B cell (primary cell): ENCODE results near the gene PPP1R16B. TPM values are rescaled to one million over a fixed set of nuclear protein-coding genes. Genes with fewer than 3 reads are reported as not detected.

Source experiments
- ATAC-seq: fragments of 200-7000 bp; cut with Tn5 transposase; one replicate; pipeline ENCODE4 v1.10.0; 2021; ENCODE audit warnings: low read depth, mild to moderate bottlenecking, moderate number of reproducible peaks, moderate library complexity
- CTCF ChIA-PET: fragments of 350-600 bp; sonication (Branson Sonifier 250); formaldehyde crosslinking; loops from one replicate; lab custom pipeline; 2021; ENCODE audit warnings: antibody characterized with exemption, inconsistent platforms; lab: Charles Lee
- POLR2A ChIA-PET: fragments of 350-600 bp; sonication (Branson Sonifier 250); formaldehyde crosslinking; loops from one replicate; lab custom pipeline; 2021; ENCODE audit warnings: antibody characterized with exemption; lab: Charles Lee
- DNase-seq: peaks from one replicate; pipeline ENCODE4 v3.0.0; 2013
- H2AFZ ChIP-seq: 2 replicates; pipeline ENCODE4 v1.6.1; 2012; ENCODE audit warnings: mild to moderate bottlenecking, low read depth, low read length; ENCODE audit not compliant: insufficient read depth, poor library complexity, severe bottlenecking
- H3K27ac ChIP-seq, 2 donors: 1 replicate in 1 of 2; 2 replicates in 1 of 2; pipeline ENCODE4 v1.5.1; 2012 to 2013; ENCODE audit warnings: low read length in 2 of 2, mild to moderate bottlenecking in 2 of 2, moderate library complexity in 1 of 2
- H3K27me3 ChIP-seq, 4 experiments: fragments of 200-600 bp in 1 of 4; sonication (generic) in 1 of 4; replicated peaks in 1 of 4; 1 replicate in 2 of 4; 2 replicates in 2 of 4; pipeline versions ENCODE4 v1.6.1 to v1.7.0; 2013 to 2016; ENCODE audit warnings: low read length in 3 of 4, mild to moderate bottlenecking in 2 of 4, mixed read lengths in 1 of 4, moderate library complexity in 1 of 4; ENCODE audit not compliant: insufficient read depth in 4 of 4, control insufficient read depth in 3 of 4; ENCODE audit errors: control extremely low read depth in 1 of 4
- H3K36me3 ChIP-seq, 2 experiments: replicated peaks in 1 of 2; 1 replicate in 1 of 2; 2 replicates in 1 of 2; pipeline versions ENCODE4 v1.6.1 to v1.7.1; 2013; ENCODE audit warnings: low read length in 1 of 2; ENCODE audit not compliant: insufficient read depth in 2 of 2, control insufficient read depth in 1 of 2; ENCODE audit errors: control extremely low read depth in 1 of 2, extremely low read depth in 1 of 2
- H3K4me1 ChIP-seq, 2 donors: fragments of 200-600 bp in 1 of 2; sonication (generic) in 1 of 2; 1 replicate in 1 of 2; 2 replicates in 1 of 2; pipeline versions ENCODE4 v1.5.1 to v1.6.1; 2013 to 2017; ENCODE audit warnings: low read length in 2 of 2; ENCODE audit not compliant: control insufficient read depth in 2 of 2, insufficient read depth in 2 of 2
- H3K4me2 ChIP-seq: replicated peaks from 2 replicates; pipeline ENCODE3; 2012; ENCODE audit warnings: mild to moderate bottlenecking, low read depth, low read length; ENCODE audit not compliant: poor library complexity, severe bottlenecking
- H3K4me3 ChIP-seq, 5 experiments: fragments of 200-600 bp in 1 of 5; sonication (generic) in 1 of 5; 1 replicate in 3 of 5; 2 replicates in 2 of 5; pipeline versions ENCODE4 v1.5.1 to v1.7.0; 2011 to 2016; ENCODE audit warnings: low read length in 4 of 5, mild to moderate bottlenecking in 4 of 5, low read depth in 2 of 5, control low read depth in 1 of 5, moderate library complexity in 1 of 5; ENCODE audit not compliant: insufficient read depth in 1 of 5; ENCODE audit errors: control extremely low read depth in 1 of 5, extremely low read depth in 1 of 5
- H3K79me2 ChIP-seq: fragments of 200-600 bp; sonication (generic); one replicate; pipeline ENCODE4 v1.6.0; 2016; ENCODE audit warnings: low read length; ENCODE audit not compliant: control insufficient read depth, insufficient read depth
- H3K9ac ChIP-seq: fragments of 200-600 bp; sonication (generic); 2 replicates; pipeline ENCODE4 v1.6.1; 2017; ENCODE audit warnings: mild to moderate bottlenecking, low read length, moderate library complexity
- H3K9me3 ChIP-seq, 3 donors: one replicate each; pipeline versions ENCODE4 v1.6.1 to v1.7.1; 2013; ENCODE audit warnings: low read length in 2 of 3; ENCODE audit not compliant: control insufficient read depth in 2 of 3, insufficient read depth in 1 of 3; ENCODE audit errors: control extremely low read depth in 1 of 3
- H4K20me1 ChIP-seq: 2 replicates; pipeline ENCODE4 v1.6.0; 2012; ENCODE audit warnings: mild to moderate bottlenecking, low read length; ENCODE audit not compliant: insufficient read depth, control insufficient read depth, poor library complexity, severe bottlenecking
- H3K27ac Mint-ChIP-seq: one replicate; pipeline ENCODE4 v1.8.0; 2021; ENCODE audit warnings: mixed read lengths
- H3K27me3 Mint-ChIP-seq: one replicate; pipeline ENCODE4 v1.8.0; 2021; ENCODE audit warnings: mixed read lengths
- H3K4me1 Mint-ChIP-seq: one replicate; pipeline ENCODE4 v1.8.0; 2021; ENCODE audit warnings: mixed read lengths
- H3K4me3 Mint-ChIP-seq: one replicate; pipeline ENCODE4 v1.8.0; 2021; ENCODE audit warnings: mixed read lengths
- H3K9me3 Mint-ChIP-seq: one replicate; pipeline ENCODE4 v1.8.0; 2022; ENCODE audit warnings: mixed read lengths; ENCODE audit not compliant: insufficient read depth
- EZH2 ChIP-seq: IDR thresholded peaks from 2 replicates; pipeline ENCODE4 v1.6.1; 2012; ENCODE audit warnings: borderline replicate concordance, low read depth, mild to moderate bottlenecking, moderate library complexity, low read length; ENCODE audit not compliant: insufficient read depth, poor library complexity, severe bottlenecking
- WGBS: methylation state at CpG from one replicate; pipeline ENCODE4 v1.1.5; 2013; ENCODE audit warnings: missing lambda C conversion rate; ENCODE audit not compliant: insufficient coverage; 5-methylcytosine and 5-hydroxymethylcytosine counted together
- intact Hi-C: fragments of 100-400 bp; cut with micrococcal nuclease; formaldehyde crosslinking; loops from one replicate; pipeline ENCODE4 v1.10.0; 2022
- polyA plus RNA-seq: library from polyadenylated mRNA; depleted of rRNA; stranded (reverse); fragments of >200 nt; gene quantifications from 2 replicates; pipeline ENCODE4 v1.2.3, GENCODE V29; 2012
- total RNA-seq, 2 donors: library from RNA; stranded (reverse); fragments of 120-200 nt in 1 of 2; gene quantifications; 1 replicate in 1 of 2; 2 replicates in 1 of 2; pipeline versions ENCODE4 v1.2.3 to v1.2.4, GENCODE V29; 2013 to 2022
- TF ChIP-seq, protein P1 (sequence below): fragments of 200-600 bp; IDR thresholded peaks from one replicate; pipeline ENCODE4 v1.8.0; 2022; ENCODE audit warnings: antibody characterized with exemption, mild to moderate bottlenecking

PPP1R16B gene
- total and polyA plus RNA-seq, 2 donors (not counting 1 experiment from before 2014, with no cell fraction given), result 58.8 to 108 TPM

DNA sequence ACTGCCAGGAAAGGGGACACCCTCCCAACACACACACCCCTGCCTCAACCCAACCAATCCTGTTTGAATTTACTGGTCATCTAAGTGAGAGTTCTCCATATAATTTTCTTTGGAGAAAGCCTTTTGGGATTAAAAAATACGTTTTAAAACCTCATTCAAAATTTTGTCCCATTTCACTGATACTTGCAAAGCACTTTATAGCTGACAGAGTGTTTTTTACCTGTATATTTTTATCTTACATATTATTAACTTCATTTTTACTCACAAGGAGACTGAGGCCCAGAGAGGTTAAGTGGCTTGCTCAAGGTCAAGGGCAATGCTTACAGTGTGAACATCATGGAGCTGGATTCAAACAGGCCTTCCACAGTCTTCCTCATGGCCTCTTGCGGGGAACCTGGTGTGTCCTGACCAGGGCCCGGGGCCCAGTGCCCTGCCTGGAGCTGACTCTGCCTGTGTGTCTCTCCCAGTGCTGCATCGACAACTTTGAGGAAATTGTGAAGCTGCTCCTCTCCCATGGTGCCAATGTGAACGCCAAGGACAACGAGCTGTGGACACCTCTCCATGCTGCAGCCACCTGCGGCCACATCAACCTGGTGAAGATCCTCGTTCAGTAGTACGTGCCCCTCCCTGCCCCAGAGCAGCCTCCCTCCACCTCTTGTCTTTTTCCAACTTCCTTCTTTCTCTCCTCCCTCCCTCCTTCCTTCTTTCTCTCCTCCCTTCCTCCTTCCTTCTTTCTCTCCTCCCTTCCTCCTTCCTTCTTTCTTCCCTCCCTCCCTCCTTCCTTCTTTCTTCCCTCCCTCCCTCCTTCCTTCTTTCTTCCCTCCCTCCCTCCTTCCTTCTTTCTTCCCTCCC, 89.8 kb downstream of the PPP1R16B start:
- POLR2A ChIA-PET, result interaction anchor here (0.6 kb wide), 1 partner anchor 140 kb away, joined by 3 read pairs; no protein-coding TSS in a partner anchor
- intact Hi-C loops, result no loop called here
- Histone ChIP-seq H3K36me3 (peaks cover 2 to 65% of the 10 kb centered on the region in 2 experiments), H3K4me2 (no peak overlapping the region), H3K9ac (no peak overlapping the region), H3K27me3 (no peaks in the 10 kb centered on the region), H2AFZ (no peak overlapping the region), H3K27ac (peak overlapping the region in 1 of 2 donors; percentile 53), H3K79me2 (peaks cover 86% of the 10 kb centered on the region), H3K9me3 (peaks cover 0 to 4% (median 4%) of the 10 kb centered on the region in 3 donors), H3K4me3 (no peak overlapping the region), H3K4me1 (peaks cover 22 to 41% of the 10 kb centered on the region in 2 donors), H4K20me1 (peaks cover 37% of the 10 kb centered on the region)
- H3K9me3 Mint-ChIP-seq, result no peaks in the 10 kb centered on the region
- no peak for DNase-seq
- CTCF ChIA-PET, result interaction anchor here (0.9 to 11.0 kb wide), 20 partner anchors 9 to 236 kb away, joined by 3 to 141 read pairs (median 6); partner anchors contain the start of genes ACTR5, DHX35 and PPP1R16B
- H3K27me3 Mint-ChIP-seq, result no peaks in the 10 kb centered on the region
- no peak overlapping the region for H3K4me3 Mint-ChIP-seq
- ATAC-seq, result no peak
- TF ChIP-seq, protein P1, sequence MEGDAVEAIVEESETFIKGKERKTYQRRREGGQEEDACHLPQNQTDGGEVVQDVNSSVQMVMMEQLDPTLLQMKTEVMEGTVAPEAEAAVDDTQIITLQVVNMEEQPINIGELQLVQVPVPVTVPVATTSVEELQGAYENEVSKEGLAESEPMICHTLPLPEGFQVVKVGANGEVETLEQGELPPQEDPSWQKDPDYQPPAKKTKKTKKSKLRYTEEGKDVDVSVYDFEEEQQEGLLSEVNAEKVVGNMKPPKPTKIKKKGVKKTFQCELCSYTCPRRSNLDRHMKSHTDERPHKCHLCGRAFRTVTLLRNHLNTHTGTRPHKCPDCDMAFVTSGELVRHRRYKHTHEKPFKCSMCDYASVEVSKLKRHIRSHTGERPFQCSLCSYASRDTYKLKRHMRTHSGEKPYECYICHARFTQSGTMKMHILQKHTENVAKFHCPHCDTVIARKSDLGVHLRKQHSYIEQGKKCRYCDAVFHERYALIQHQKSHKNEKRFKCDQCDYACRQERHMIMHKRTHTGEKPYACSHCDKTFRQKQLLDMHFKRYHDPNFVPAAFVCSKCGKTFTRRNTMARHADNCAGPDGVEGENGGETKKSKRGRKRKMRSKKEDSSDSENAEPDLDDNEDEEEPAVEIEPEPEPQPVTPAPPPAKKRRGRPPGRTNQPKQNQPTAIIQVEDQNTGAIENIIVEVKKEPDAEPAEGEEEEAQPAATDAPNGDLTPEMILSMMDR, result no peak
- TF ChIP-seq EZH2, result no peak
- WGBS, result 92% methylated on average over 8 of the region's 9 CpGs
- H3K4me1 Mint-ChIP-seq, result peaks cover 46% of the 10 kb centered on the region
- H3K27ac Mint-ChIP-seq, result peak overlapping the region; percentile 84
